Neural crest cell (in vitro differentiated cells): ENCODE results near the gene OR4F6. TPM values are rescaled to one million over a fixed set of nuclear protein-coding genes. Genes with fewer than 3 reads are reported as not detected.

Experiments used
- DNase-seq: peaks from one replicate; pipeline ENCODE4 v3.0.0; 2021; ENCODE audit warnings: low read depth, mixed read lengths, low spot score
- H3K27ac Mint-ChIP-seq: one replicate; pipeline ENCODE4 v1.8.0; 2021; ENCODE audit warnings: mild to moderate bottlenecking, mixed read lengths; ENCODE audit not compliant: unreplicated experiment
- H3K27me3 Mint-ChIP-seq: 2 replicates; pipeline ENCODE4 v1.8.0; 2021; ENCODE audit warnings: low read depth, mild to moderate bottlenecking, mixed read lengths
- H3K36me3 Mint-ChIP-seq: 2 replicates; pipeline ENCODE4 v1.8.0; 2021; ENCODE audit warnings: low read depth, mild to moderate bottlenecking, mixed read lengths
- H3K4me1 Mint-ChIP-seq: 2 replicates; pipeline ENCODE4 v1.8.0; 2021; ENCODE audit warnings: mixed read lengths
- H3K4me3 Mint-ChIP-seq: one replicate; pipeline ENCODE4 v1.8.0; 2021; ENCODE audit warnings: mild to moderate bottlenecking, mixed read lengths
- H3K9me3 Mint-ChIP-seq: 2 replicates; pipeline ENCODE4 v1.8.0; 2021; ENCODE audit warnings: mixed read lengths
- total RNA-seq: library from RNA; stranded (reverse); gene quantifications from 2 replicates; pipeline ENCODE4 v1.2.1, GENCODE V29; 2021
- TF ChIP-seq, protein P1 (sequence below): fragments of 200-600 bp; sonication (generic); conservative IDR thresholded peaks from 2 replicates; pipeline ENCODE4 v1.5.0; 2021; ENCODE audit warnings: antibody characterized with exemption, mild to moderate bottlenecking

Gene OR4F6
- total RNA-seq, 1 donor from 2014 or later, result not detected

- Mint-ChIP-seq H3K4me1 (peaks cover 3% of the 10 kb centered on the region), H3K27ac (no peak overlapping the region), H3K36me3 (no peaks in the 10 kb centered on the region), H3K9me3 (peaks cover 3% of the 10 kb centered on the region), H3K4me3 (no peak overlapping the region), H3K27me3 (peaks cover 51% of the 10 kb centered on the region)
- no peak for DNase-seq
- TF ChIP-seq, protein P1, sequence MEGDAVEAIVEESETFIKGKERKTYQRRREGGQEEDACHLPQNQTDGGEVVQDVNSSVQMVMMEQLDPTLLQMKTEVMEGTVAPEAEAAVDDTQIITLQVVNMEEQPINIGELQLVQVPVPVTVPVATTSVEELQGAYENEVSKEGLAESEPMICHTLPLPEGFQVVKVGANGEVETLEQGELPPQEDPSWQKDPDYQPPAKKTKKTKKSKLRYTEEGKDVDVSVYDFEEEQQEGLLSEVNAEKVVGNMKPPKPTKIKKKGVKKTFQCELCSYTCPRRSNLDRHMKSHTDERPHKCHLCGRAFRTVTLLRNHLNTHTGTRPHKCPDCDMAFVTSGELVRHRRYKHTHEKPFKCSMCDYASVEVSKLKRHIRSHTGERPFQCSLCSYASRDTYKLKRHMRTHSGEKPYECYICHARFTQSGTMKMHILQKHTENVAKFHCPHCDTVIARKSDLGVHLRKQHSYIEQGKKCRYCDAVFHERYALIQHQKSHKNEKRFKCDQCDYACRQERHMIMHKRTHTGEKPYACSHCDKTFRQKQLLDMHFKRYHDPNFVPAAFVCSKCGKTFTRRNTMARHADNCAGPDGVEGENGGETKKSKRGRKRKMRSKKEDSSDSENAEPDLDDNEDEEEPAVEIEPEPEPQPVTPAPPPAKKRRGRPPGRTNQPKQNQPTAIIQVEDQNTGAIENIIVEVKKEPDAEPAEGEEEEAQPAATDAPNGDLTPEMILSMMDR, result no peak
These were observed 1.6 kb downstream of the OR4F6 start for GRCh38 chr15:101804941-101805340.

DNA sequence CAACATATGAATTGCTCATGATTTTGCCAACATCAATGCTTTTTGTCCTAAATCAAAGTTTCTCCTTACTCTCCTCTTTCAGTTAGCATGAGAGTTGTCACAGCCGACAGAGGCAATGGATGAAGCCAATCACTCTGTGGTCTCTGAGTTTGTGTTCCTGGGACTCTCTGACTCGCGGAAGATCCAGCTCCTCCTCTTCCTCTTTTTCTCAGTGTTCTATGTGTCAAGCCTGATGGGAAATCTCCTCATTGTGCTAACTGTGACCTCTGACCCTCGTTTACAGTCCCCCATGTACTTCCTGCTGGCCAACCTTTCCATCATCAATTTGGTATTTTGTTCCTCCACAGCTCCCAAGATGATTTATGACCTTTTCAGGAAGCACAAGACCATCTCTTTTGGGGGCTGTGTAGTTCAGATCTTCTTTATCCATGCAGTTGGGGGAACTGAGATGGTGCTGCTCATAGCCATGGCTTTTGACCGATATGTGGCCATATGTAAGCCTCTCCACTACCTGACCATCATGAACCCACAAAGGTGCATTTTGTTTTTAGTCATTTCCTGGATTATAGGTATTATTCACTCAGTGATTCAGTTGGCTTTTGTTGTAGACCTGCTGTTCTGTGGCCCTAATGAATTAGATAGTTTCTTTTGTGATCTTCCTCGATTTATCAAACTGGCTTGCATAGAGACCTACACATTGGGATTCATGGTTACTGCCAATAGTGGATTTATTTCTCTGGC lies 2.5 kb downstream of the OR4F6 start:
- H3K27me3 Mint-ChIP-seq, result peaks cover 51% of the 10 kb centered on the region

DNA sequence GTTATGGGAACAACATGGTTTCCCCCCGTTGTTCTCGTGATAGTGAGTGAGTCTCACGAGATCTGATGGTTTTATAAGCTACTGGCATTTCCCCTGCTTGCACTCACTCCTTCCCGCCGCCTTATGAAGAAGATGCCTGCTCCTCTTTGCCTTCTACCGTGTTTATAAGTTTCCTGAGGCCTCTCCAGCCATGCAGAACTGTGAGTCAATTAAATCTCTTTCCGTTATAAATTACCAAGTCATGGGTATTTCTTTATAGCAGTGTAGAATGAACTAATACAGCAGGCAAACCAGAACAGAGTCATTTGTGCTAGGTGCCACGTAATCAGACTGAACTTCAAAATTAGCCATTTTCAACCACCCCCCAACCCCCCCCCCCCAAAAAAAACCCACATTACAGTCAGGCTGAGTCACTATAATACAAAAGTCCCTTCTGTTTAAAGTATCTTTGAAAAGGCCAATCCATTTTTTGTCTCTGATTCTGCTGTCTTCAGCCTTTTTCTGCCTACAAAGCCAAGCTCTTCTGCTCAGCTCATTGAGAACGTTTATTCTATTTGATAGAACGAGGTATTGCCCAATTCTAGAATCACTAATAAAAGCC lies 4.1 kb downstream of the OR4F6 start:
- Mint-ChIP-seq H3K4me3 (no peak overlapping the region), H3K36me3 (no peaks in the 10 kb centered on the region), H3K9me3 (peaks cover 3% of the 10 kb centered on the region), H3K27me3 (peaks cover 58% of the 10 kb centered on the region), H3K27ac (no peak overlapping the region), H3K4me1 (peaks cover 3% of the 10 kb centered on the region)
- DNase-seq, result no peak
- TF ChIP-seq, protein P1, result no peak

More for the DNA sequence above, 2.5 kb downstream of the OR4F6 start:
- DNase-seq, result no peak
- TF ChIP-seq, protein P1, result no peak
- H3K27ac Mint-ChIP-seq, result no peak overlapping the region
- no peak overlapping the region for H3K4me3 Mint-ChIP-seq
- no peaks in the 10 kb centered on the region for H3K36me3 Mint-ChIP-seq
- peaks cover 3% of the 10 kb centered on the region for H3K9me3 Mint-ChIP-seq
- peaks cover 3% of the 10 kb centered on the region for H3K4me1 Mint-ChIP-seq

- Mint-ChIP-seq H3K27me3 (peaks cover 64% of the 10 kb centered on the region), H3K4me1 (peaks cover 3% of the 10 kb centered on the region), H3K36me3 (no peaks in the 10 kb centered on the region), H3K27ac (no peak overlapping the region), H3K9me3 (peaks cover 3% of the 10 kb centered on the region), H3K4me3 (no peak overlapping the region)
- no peak for DNase-seq
- TF ChIP-seq, protein P1, result no peak
These were observed 4.9 kb downstream of the OR4F6 start for GRCh38 chr15:101808201-101808600.

- Mint-ChIP-seq H3K4me1 (peaks cover 3% of the 10 kb centered on the region), H3K27me3 (peaks cover 68% of the 10 kb centered on the region), H3K36me3 (no peaks in the 10 kb centered on the region), H3K9me3 (peaks cover 3% of the 10 kb centered on the region), H3K27ac (no peak overlapping the region), H3K4me3 (no peak overlapping the region)
- TF ChIP-seq, protein P1, result no peak
- DNase-seq, result no peak
These were observed 7.1 kb downstream of the OR4F6 start for GRCh38 chr15:101810456-101810855.
